ENCODE data around the gene PLCB1.

PLCB1 gene

DNA sequence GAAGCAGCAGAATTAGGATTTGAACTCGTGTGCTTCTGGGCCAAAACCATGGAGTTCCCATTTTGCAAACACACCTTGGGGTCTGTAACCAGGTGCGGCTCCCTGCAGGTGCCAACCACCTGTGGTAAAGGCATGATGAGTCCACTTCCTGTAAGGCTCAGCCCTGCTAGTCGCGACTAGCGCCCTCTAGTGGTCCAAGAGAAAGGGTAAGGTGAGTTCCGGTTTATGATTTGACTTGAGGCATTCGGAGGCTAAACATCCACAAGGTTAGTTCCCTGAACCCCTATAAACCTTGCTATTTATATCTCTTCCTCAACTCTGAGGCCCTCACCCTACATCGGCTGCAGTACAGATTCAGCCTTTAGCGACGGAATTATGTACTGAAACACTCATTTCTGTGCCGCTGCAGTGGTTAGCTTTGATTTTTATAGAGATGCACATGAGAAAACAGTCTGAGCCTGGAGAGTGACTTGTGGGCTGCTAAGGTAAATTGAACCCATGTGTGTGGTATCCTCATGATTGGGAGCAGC lies 173.4 kb downstream of the PLCB1 start:
- peak; percentile 70 to 77 for DNase-seq

- no peak for DNase-seq
Observed at GRCh38 chr20:8306937-8307336, 174.9 kb downstream of the PLCB1 start.

GRCh38 chr20:8309634-8310033 lies 177.6 kb downstream of the PLCB1 start:
- DNase-seq: no peak

DNA sequence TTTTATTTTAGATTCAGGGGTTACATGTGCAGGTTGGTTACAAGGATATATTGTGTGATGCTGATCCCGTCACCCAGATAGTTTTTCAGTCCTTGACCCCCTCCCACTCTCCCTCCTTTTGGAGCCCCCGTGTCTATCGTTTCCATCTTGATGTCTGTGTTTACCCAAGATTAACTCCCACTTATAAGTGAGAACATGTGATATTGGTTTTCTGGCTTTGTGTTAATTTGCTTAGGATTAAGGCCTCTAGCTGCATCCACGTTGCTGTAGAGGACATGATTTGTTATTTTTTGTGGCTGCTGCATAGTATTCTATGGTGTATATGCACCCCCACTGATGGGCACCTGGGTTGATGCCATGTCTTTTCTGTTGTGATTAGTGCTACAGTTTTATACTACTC lies 178.6 kb downstream of the PLCB1 start:
- DNase-seq: no peak

DNA sequence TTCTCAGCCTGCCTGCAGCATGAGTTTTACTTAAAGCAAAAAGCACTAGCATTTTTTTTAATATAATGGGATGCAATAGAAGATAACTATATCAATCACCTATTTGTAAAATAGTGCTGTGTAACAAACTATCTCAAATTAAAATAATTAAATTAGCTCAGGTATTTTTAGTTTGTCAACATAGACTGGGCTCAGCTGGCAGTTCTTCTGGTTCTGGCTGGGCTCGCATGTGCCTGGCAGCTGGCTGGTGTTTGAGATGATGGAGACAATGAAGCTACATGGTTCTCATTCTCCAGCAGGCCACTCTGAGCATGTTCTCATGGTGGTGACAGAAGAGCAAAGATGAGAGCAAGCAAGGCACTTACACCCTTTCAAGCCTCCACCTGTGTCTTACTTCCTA lies 181.0 kb downstream of the PLCB1 start:
- DNase-seq: no peak

DNA sequence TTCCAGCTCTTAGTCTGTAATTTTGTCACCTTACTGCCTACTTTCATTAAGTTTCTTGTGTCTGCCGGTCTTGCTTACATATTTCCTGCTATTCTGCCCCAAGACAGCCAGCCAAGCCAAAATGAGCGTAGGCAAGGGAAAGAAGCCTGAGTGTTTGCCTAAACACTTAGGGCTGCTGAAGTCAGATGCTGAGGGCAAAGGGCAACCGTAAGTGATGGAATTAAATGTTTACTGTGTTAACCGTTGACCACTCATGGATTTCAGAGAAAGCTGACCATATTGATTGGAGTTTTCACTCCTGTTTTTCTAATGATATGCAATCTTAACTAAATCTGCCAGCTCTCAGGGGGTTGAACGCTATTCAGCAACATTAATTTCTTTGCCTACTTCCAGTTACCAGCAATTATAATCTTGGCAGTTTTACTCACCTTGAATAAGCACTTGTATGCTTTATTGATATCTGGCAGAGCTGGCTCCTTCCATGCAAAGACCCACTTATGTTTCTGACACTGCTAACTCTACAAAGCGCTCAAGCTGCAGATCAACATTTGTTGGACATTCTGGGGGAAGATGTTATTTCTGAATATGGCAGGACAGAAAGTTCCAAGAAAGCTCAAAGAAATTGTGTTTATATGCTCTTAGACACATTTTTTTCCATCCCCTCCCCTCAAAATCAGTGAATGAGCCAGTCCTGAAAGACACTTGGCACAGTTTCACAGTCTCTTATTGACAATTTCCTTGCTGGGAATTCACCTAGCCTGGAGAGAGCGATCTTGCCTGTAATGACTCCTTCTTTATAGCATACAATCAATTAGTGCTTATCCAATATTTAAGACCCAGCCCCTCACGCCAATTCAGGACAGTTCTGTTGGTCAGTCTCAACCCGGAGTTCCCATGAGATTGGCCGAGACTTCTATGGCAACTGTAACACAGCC lies 183.8 kb downstream of the PLCB1 start:
- no peak for DNase-seq

- DNase-seq: no peak
Observed at GRCh38 chr20:8317448-8317847, 185.4 kb downstream of the PLCB1 start.

GRCh38 chr20:8318965-8319625 lies 187.0 kb downstream of the PLCB1 start:
- DNase-seq: no peak

DNA sequence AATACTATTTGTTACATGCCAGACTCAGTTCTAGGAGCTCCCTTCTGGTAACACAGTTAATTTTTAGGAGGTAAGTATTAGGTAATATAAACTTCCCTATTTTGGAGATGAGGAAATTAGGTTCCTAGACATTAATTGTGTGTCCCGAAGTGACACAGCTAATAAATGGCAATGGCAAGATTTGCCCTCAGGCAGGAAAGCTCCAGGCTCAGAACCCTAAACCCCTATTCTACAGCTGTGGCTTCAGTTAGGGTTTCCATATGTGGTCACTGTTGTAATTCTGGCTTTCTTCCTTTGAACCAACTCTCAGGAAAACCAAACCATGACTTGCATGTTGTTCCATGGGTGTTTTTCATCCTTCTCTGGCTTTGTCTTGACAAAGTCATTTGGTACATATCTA lies 188.2 kb downstream of the PLCB1 start:
- DNase-seq: no peak

GRCh38 chr20:8321001-8321400 lies 188.9 kb downstream of the PLCB1 start:
- DNase-seq: no peak

- no peak for DNase-seq
Observed at GRCh38 chr20:8322662-8323217, 190.7 kb downstream of the PLCB1 start.

DNA sequence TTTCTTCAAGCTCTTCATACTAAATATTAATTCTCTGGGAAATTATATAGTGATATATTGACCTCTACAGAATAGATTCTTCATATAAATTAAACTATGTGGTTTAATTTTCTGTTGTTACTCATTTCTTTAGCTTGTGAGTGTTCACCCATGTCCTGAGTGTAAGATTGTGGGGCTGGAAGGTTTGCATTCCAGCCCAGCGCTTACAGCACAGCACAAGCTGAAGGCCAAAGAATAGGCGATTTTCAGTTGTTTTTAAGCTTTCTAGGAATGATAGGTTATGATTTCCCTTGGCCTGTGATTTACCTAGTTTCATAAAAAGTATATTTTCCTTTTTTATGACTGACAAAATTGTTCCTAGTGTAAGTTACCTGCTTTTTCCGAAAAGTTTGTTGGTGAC lies 194.1 kb downstream of the PLCB1 start:
- DNase-seq: no peak

GRCh38 chr20:8326899-8327298 lies 194.8 kb downstream of the PLCB1 start:
- DNase-seq: no peak

GRCh38 chr20:8328189-8328588 lies 196.1 kb downstream of the PLCB1 start:
- DNase-seq: no peak

- no peak for DNase-seq
Observed at GRCh38 chr20:8330319-8330784, 198.3 kb downstream of the PLCB1 start.

- DNase-seq: no peak
Observed at GRCh38 chr20:8330785-8331695, 199.0 kb downstream of the PLCB1 start.

GRCh38 chr20:8331740-8332412 lies 199.8 kb downstream of the PLCB1 start:
- DNase-seq: no peak

- no peak for DNase-seq
Observed at GRCh38 chr20:8334641-8335040, 202.6 kb downstream of the PLCB1 start.

- no peak for DNase-seq
Observed at GRCh38 chr20:8335059-8335458, 203.0 kb downstream of the PLCB1 start.

- DNase-seq: no peak
Observed at GRCh38 chr20:8335495-8336195, 203.6 kb downstream of the PLCB1 start.

- no peak for DNase-seq
Observed at GRCh38 chr20:8339349-8339748, 207.3 kb downstream of the PLCB1 start.
